ENCODE data around the gene PPP1R1C. TPM values are rescaled to one million over a fixed set of nuclear protein-coding genes. Genes with fewer than 3 reads are reported as not detected.
"Not testable (repeated sequence)": the region's sequence is repeated elsewhere in the genome, so short reads cannot be mapped to it uniquely, and the experiment has no call there.

PPP1R1C gene
- total and polyA plus RNA-seq, 7 donors, result 0.18 to 1.1 (median 0.31) TPM; not detected in 1

- H3K36me3 ChIP-seq (ENCODE audit: insufficient read depth in 1 of 2, low read depth in 1 of 2), result no peaks in the 10 kb centered on the region
- TF ChIP-seq CTCF (IDR thresholded peaks at IDR 0.05), result no peak
- WGBS, 3 donors, result 85 to 92% (median 89%) methylated on average over 1 of the region's 1 CpG
- ATAC-seq (no peak), DNase-seq (no peak)
- no peak overlapping the region for H3K27ac ChIP-seq
- H3K9me3 ChIP-seq, result peaks cover 11% of the 10 kb centered on the region
- H3K27me3 ChIP-seq (ENCODE audit: insufficient read depth in 3 of 3, low read length in 2 of 3), result no peaks in the 10 kb centered on the region
- no peak overlapping the region for H3K4me3 ChIP-seq
- no peaks in the 10 kb centered on the region for H3K4me1 ChIP-seq
- intact Hi-C loops (cut with DNase I), result no loop called here
Observed at GRCh38 chr2:182018218-182018617, 32.6 kb downstream of the PPP1R1C start.

GRCh38 chr2:182019731-182020130 lies 34.1 kb downstream of the PPP1R1C start:
- Histone ChIP-seq H3K4me3 (no peak overlapping the region), H3K4me1 (no peaks in the 10 kb centered on the region), H3K27me3 (ENCODE audit: insufficient read depth in 3 of 3, low read length in 2 of 3) (no peaks in the 10 kb centered on the region), H3K9me3 (peaks cover 21% of the 10 kb centered on the region), H3K36me3 (ENCODE audit: insufficient read depth in 1 of 2, low read depth in 1 of 2) (no peaks in the 10 kb centered on the region), H3K27ac (no peak overlapping the region)
- TF ChIP-seq CTCF (IDR thresholded peaks at IDR 0.05), result no peak
- ATAC-seq (no peak), DNase-seq (no peak)
- 71 to 80% (median 73%) methylated on average over 2 of the region's 2 CpGs for WGBS, 3 donors
- intact Hi-C loops (cut with DNase I), result no loop called here

- ATAC-seq (no peak), DNase-seq (no peak)
- Histone ChIP-seq H3K4me1 (no peaks in the 10 kb centered on the region), H3K36me3 (ENCODE audit: insufficient read depth in 1 of 2, low read depth in 1 of 2) (no peaks in the 10 kb centered on the region), H3K27me3 (ENCODE audit: insufficient read depth in 3 of 3, low read length in 2 of 3) (no peaks in the 10 kb centered on the region), H3K4me3 (no peak overlapping the region), H3K27ac (no peak overlapping the region), H3K9me3 (peaks cover 21% of the 10 kb centered on the region)
- TF ChIP-seq CTCF (IDR thresholded peaks at IDR 0.05), result no peak
- intact Hi-C loops (cut with DNase I), result no loop called here
- WGBS, 3 donors, result 52 to 55% (median 53%) methylated on average over 4 of the region's 4 CpGs
Observed at GRCh38 chr2:182020286-182021070, 34.8 kb downstream of the PPP1R1C start.

GRCh38 chr2:182023235-182023634 lies 37.6 kb downstream of the PPP1R1C start:
- no peak for DNase-seq

GRCh38 chr2:182030875-182031274 lies 45.2 kb downstream of the PPP1R1C start:
- H3K36me3 ChIP-seq (ENCODE audit: insufficient read depth in 1 of 2, low read depth in 1 of 2); H3K9me3 ChIP-seq; H3K27ac ChIP-seq; intact Hi-C loops (cut with DNase I); DNase-seq; H3K4me1 ChIP-seq; H3K4me3 ChIP-seq; H3K27me3 ChIP-seq (ENCODE audit: insufficient read depth in 3 of 3, low read length in 2 of 3); ATAC-seq: not testable (repeated sequence)
- 78 to 88% (median 79%) methylated on average over 19 to 21 of the region's 21 CpGs for WGBS, 3 donors

More at GRCh38 chr2:182023235-182023634, 37.6 kb downstream of the PPP1R1C start:
- no peak overlapping the region for H3K4me3 ChIP-seq
- H3K36me3 ChIP-seq (ENCODE audit: insufficient read depth in 1 of 2, low read depth in 1 of 2), result no peaks in the 10 kb centered on the region
- intact Hi-C loops (cut with DNase I), result no loop called here
- H3K27me3 ChIP-seq (ENCODE audit: insufficient read depth in 3 of 3, low read length in 2 of 3), result no peaks in the 10 kb centered on the region
- no peak for ATAC-seq
- no peak overlapping the region for H3K27ac ChIP-seq
- H3K9me3 ChIP-seq, result peaks cover 21% of the 10 kb centered on the region
- TF ChIP-seq CTCF (IDR thresholded peaks at IDR 0.05), result no peak
- H3K4me1 ChIP-seq, result no peaks in the 10 kb centered on the region
